Panc1 (cell line): ENCODE data around the gene PSMB5. TPM values are rescaled to one million over a fixed set of nuclear protein-coding genes. Genes with fewer than 3 reads are reported as not detected.
A peak's percentile ranks its signal among the peaks of the same experiment; 100 is the strongest.

Source experiments
- ATAC-seq: fragments of 200-7000 bp; cut with Tn5 transposase; 2 replicates; pipeline ENCODE4 v1.9.1; 2020; ENCODE audit warnings: mild to moderate bottlenecking, moderate library complexity
- BruUV-seq: library from RNA; stranded (reverse); fragments of 400-500 nt; replicated peaks from 2 replicates; lab custom pipeline; 2021; lab: Mats Ljungman, UMichigan
- CTCF ChIA-PET: fragments of 300-600 bp; sonication (Branson Sonifier 250); formaldehyde crosslinking; loops from one replicate; lab custom pipeline; 2022; ENCODE audit warnings: antibody characterized with exemption; lab: Charles Lee
- POLR2A ChIA-PET: fragments of 300-600 bp; sonication (Branson Sonifier 250); formaldehyde crosslinking; loops from one replicate; lab custom pipeline; 2022; ENCODE audit warnings: antibody characterized with exemption; lab: Charles Lee
- DNase-seq: peaks from one replicate; pipeline ENCODE4 v3.0.0-alpha.2; 2010; ENCODE audit warnings: low read depth, low spot score
- H3K27ac ChIP-seq: 2 replicates; pipeline ENCODE4 v1.5.1; 2011; ENCODE audit warnings: mild to moderate bottlenecking, low read length, inconsistent platforms
- H3K27me3 ChIP-seq: fragments of 200-500 bp; sonication (Bioruptor generic); 2 replicates; pipeline ENCODE4 v1.6.0; 2014; ENCODE audit warnings: low read length, inconsistent platforms; ENCODE audit not compliant: control insufficient read depth, insufficient read depth
- H3K36me3 ChIP-seq: fragments of 200-500 bp; sonication (Bioruptor generic); 2 replicates; pipeline ENCODE4 v1.5.1; 2014; ENCODE audit warnings: inconsistent platforms, mild to moderate bottlenecking, low read length, moderate library complexity; ENCODE audit not compliant: control insufficient read depth, insufficient read depth
- H3K4me1 ChIP-seq: 2 replicates; pipeline ENCODE4 v1.5.1; 2011; ENCODE audit warnings: inconsistent platforms, mild to moderate bottlenecking, low read length, moderate library complexity; ENCODE audit not compliant: control insufficient read depth, insufficient read depth
- H3K4me3 ChIP-seq, 2 experiments: 2 replicates each; pipeline ENCODE4 v1.5.1; 2011 to 2012; ENCODE audit warnings: low read depth in 2 of 2, low read length in 2 of 2, mild to moderate bottlenecking in 2 of 2, inconsistent platforms in 1 of 2, moderate library complexity in 1 of 2
- H3K9me3 ChIP-seq: fragments of 200-500 bp; sonication (Bioruptor generic); 2 replicates; pipeline ENCODE4 v1.5.1; 2014; ENCODE audit warnings: low read depth, mild to moderate bottlenecking, inconsistent platforms, low read length, moderate library complexity; ENCODE audit not compliant: control insufficient read depth, insufficient read depth
- CTCF ChIP-seq: fragments of 450-650 bp; IDR thresholded peaks from 2 replicates; pipeline ENCODE4 v1.5.1; 2017; ENCODE audit warnings: mild to moderate bottlenecking
- POLR2AphosphoS5 ChIP-seq: IDR thresholded peaks from 2 replicates; pipeline ENCODE4 v1.6.1; 2012; ENCODE audit warnings: mild to moderate bottlenecking, low read depth, low read length, moderate library complexity
- REST ChIP-seq, 2 experiments: IDR thresholded peaks; 2 replicates each; pipeline ENCODE4 v1.6.1; 2011 to 2012; ENCODE audit warnings: low read depth in 2 of 2, control low read depth in 1 of 2, low read length in 1 of 2, mild to moderate bottlenecking in 1 of 2, moderate library complexity in 1 of 2; ENCODE audit not compliant: insufficient read depth in 1 of 2
- SIN3A ChIP-seq: IDR thresholded peaks from 2 replicates; pipeline ENCODE4 v1.6.1; 2012; ENCODE audit warnings: low read depth, mild to moderate bottlenecking, low read length, moderate library complexity, borderline replicate concordance; ENCODE audit not compliant: insufficient read depth
- TCF7L2 ChIP-seq: IDR thresholded peaks from 2 replicates; pipeline ENCODE4 v1.6.1; 2011; ENCODE audit warnings: mild to moderate bottlenecking, low read depth, low read length, inconsistent platforms
- in situ Hi-C: cut with HindIII; loops from 2 replicates; pipeline ENCODE4 v1.10.0; 2016; ENCODE audit warnings: low sequenced_read_pairs, low pct_unique_long_range_greater_than_20kb
- intact Hi-C: fragments of 100-400 bp; cut with micrococcal nuclease; formaldehyde crosslinking; loops from one replicate; pipeline ENCODE4 v1.10.0; 2022; ENCODE audit not compliant: unreplicated experiment
- total RNA-seq: library from RNA; stranded (reverse); gene quantifications from one replicate; pipeline ENCODE4 v1.2.1, GENCODE V29; 2021; ENCODE audit not compliant: unreplicated experiment

The PSMB5 gene
- total RNA-seq, 1 experiment from 2014 or later: 149 TPM

- Histone ChIP-seq H3K4me1 (peaks cover 3% of the 10 kb centered on the region), H3K36me3 (peaks cover 6% of the 10 kb centered on the region; the same call in 1 of the 2 replicates), H3K9me3 (no peaks in the 10 kb centered on the region), H3K4me3 (peak overlapping the region; percentile 55 to 60), H3K27ac (peak overlapping the region; percentile 68), H3K27me3 (no peaks in the 10 kb centered on the region)
- intact Hi-C loops: loop anchor here (5.0 kb wide), 1 partner anchor 124 kb away; no protein-coding TSS in a partner anchor
- ChIA-PET POLR2A (interaction anchor here (0.6 kb wide), 1 partner anchor 62 kb away, joined by 5 read pairs; no protein-coding TSS in a partner anchor), CTCF (interaction anchor here (0.7 to 2.6 kb wide), 5 partner anchors 64 to 83 kb away, joined by 3 to 12 read pairs (median 4); no protein-coding TSS in a partner anchor)
- BruUV-seq: no TSS peak
- in situ Hi-C loops: no loop called here
- TF ChIP-seq TCF7L2: no peak
- peak; percentile 89 for TF ChIP-seq CTCF
- TF ChIP-seq REST (IDR thresholded peaks at IDR 0.05; ENCODE audit: insufficient read depth in 1 of 2, low read depth in 2 of 2, low read length in 1 of 2): no peak
- no peak for TF ChIP-seq POLR2AphosphoS5
- no peak for TF ChIP-seq SIN3A
- peak; percentile 73 for ATAC-seq
- DNase-seq: no peak
These were observed 21.6 kb upstream of the PSMB5 start for GRCh38 chr14:23056145-23056955.

- no peak overlapping the region for H3K4me3 ChIP-seq
- H3K36me3 ChIP-seq: no peaks in the 10 kb centered on the region
- TF ChIP-seq REST (IDR thresholded peaks at IDR 0.05; ENCODE audit: insufficient read depth in 1 of 2, low read depth in 2 of 2, low read length in 1 of 2) (no peak), TCF7L2 (no peak), SIN3A (no peak), CTCF (no peak), POLR2AphosphoS5 (no peak)
- CTCF ChIA-PET: interaction anchor here (0.6 to 2.6 kb wide), 5 partner anchors 61 to 183 kb away, joined by 3 to 12 read pairs (median 4); no protein-coding TSS in a partner anchor
- H3K4me1 ChIP-seq: peaks cover 3% of the 10 kb centered on the region
- intact Hi-C loops (loop anchor here (5.0 kb wide), 1 partner anchor 123 kb away; no protein-coding TSS in a partner anchor), in situ Hi-C loops (no loop called here)
- POLR2A ChIA-PET: no interaction called here
- H3K9me3 ChIP-seq: no peaks in the 10 kb centered on the region
- H3K27me3 ChIP-seq: no peaks in the 10 kb centered on the region
- BruUV-seq: no TSS peak
- ATAC-seq: no peak
- H3K27ac ChIP-seq: no peak overlapping the region
- no peak for DNase-seq
These were observed 21.0 kb upstream of the PSMB5 start for GRCh38 chr14:23055621-23056144.
